LNCaP clone FGC (cell line): ENCODE results near the gene EFCAB6.
"Not testable (repeated sequence)": the region's sequence is repeated elsewhere in the genome, so short reads cannot be mapped to it uniquely, and the experiment has no call there.

ENCODE experiments used
- DNase-seq: peaks from one replicate; pipeline ENCODE4 v3.0.0-alpha.2; 2011; ENCODE audit warnings: low read depth
- H3K4me3 ChIP-seq: 2 replicates; pipeline ENCODE4 v1.5.1; 2011; ENCODE audit warnings: mild to moderate bottlenecking, low read depth, low read length, control low read depth
- CTCF ChIP-seq: IDR thresholded peaks from 2 replicates; pipeline ENCODE4 v1.5.1; 2012; ENCODE audit warnings: mild to moderate bottlenecking; ENCODE audit not compliant: control insufficient read depth, insufficient read depth; ENCODE audit errors: extremely low read depth

Gene EFCAB6

DNA sequence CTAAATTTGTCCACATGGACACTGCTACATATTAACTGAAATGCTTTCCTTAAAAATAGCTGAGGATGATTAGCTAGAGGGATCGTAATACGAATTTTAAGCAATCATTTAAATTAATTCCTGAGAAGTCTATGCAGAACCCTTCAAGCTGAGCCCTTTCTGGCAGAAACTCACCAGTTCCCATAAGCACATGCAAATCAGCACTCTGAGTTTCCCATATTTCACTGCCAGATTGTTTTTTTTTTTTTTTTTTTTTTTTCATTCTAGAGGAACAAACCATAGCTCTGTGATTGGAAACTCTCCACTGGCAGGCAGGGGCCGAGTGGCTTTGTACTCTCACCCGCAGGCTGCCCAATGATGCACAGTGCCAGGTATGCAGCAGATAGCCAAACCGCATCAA lies 145.6 kb downstream of the EFCAB6 start:
- H3K4me3 ChIP-seq: no peak overlapping the region
- TF ChIP-seq CTCF: no peak
- DNase-seq: no peak

DNA sequence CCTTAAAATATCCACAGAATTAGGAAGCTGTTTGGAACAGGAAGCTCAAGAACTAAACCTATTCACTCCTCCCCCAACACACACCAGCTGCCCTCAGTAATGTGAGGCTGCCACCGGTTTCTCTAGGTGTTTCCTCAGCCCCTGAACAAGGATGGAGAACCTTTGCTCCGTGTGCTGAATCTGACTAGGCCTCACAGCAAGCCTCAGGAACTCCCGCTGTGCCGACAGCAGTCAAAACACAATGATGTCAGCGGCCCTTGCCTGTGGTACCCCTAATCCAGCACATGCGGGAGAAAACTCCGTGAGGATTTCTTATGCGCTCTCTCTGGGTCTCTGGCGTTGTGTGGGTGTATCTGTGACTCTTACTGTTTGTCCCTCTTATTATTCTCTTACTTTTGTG lies 153.3 kb downstream of the EFCAB6 start:
- no peak for DNase-seq
- H3K4me3 ChIP-seq: no peak overlapping the region
- TF ChIP-seq CTCF: no peak

GRCh38 chr22:43656581-43656980 lies 155.5 kb downstream of the EFCAB6 start:
- DNase-seq, H3K4me3 ChIP-seq: not testable (repeated sequence)

DNA sequence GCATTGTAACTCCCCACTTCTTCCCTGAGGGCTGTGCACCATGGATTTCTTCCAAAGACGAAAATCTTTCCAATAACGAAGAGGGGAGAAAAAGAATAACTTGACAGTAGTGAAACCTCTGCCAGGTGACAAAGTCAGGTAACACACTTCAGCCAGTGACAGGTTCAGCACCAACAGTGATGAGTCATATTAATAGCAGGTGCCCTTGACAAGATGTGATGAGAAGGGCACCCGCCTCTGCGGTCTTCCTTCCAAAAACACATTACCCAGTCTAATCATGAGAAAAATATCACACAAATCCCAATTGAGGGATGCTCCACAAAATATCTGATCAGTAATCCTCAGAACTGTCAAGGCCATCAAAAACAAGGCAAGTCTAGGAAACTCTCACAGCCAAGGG lies 157.8 kb downstream of the EFCAB6 start:
- no peak for DNase-seq
- H3K4me3 ChIP-seq: no peak overlapping the region
- no peak for TF ChIP-seq CTCF

DNA sequence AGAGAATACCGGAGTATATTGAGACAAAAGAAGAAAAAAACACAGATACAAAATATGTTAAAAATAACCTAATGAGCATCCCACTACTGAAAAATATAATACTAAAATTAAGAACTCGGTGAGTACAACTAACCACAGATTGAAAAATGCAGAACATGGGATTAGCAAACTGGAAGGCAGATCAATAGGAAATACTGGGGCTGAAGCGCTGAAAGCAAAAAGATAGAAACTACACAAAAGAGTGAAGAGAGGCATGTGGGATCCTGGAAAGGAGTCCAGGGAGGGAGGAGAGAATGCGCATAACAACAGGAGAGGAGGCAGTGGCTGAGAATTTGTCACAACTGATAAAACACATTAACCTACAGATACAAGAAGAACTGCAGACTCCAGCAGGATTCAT lies 159.3 kb downstream of the EFCAB6 start:
- no peak for TF ChIP-seq CTCF
- DNase-seq: no peak
- H3K4me3 ChIP-seq: no peak overlapping the region

GRCh38 chr22:43643387-43643786 lies 168.7 kb downstream of the EFCAB6 start:
- peak; percentile 79 for DNase-seq
- H3K4me3 ChIP-seq: no peak overlapping the region
- TF ChIP-seq CTCF: no peak

DNA sequence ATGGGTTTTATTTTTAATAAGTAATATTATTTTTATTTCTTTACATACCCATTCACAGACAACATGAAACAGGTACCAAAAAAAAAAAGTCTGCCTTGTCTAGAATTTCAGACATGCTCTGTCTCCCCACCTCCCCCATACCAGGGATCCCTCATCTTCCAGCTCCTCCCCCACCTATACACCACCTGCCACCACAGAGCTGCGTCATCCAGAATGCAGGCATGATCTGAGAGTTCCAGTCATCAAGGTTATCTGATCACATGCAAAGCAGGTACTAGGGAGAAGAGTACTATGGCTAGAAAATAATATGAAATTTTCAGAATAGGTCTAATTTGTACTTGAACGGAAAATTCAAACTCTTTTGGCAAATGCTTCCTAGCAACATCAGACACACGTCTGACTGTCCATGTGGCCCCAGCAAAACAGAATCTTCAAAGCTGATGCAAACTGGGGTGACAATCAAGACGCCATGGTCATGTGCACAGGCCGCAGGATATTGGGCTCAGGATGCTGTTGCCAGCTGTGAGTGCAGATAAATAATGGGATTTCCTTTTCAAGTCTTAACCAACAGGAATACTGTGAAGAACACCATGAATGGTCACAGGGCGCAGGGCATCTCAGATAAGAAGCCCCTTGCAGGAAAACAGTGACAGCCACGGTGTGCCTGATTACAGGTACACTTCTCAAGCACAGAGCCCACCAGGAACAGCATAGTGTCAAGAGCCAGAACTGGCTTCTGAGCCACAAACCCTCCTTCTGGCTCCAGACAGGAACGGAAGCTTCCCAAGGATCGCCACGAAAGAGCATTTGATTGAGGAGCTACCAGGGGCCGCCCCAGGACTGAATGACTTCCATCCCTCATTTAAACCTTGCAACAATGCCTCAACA lies 169.5 kb downstream of the EFCAB6 start:
- H3K4me3 ChIP-seq: no peak overlapping the region
- no peak for DNase-seq
- no peak for TF ChIP-seq CTCF
